Left renal cortex interstitium (tissue), 4 donors: Measurements from ENCODE around the gene PTP4A2. TPM values are rescaled to one million over a fixed set of nuclear protein-coding genes. Genes with fewer than 3 reads are reported as not detected.
"Not testable (repeated sequence)": the region's sequence is repeated elsewhere in the genome, so short reads cannot be mapped to it uniquely, and the experiment has no call there.

Source experiments
- DNase-seq, 4 donors: peaks; one replicate each; pipeline ENCODE4 v3.0.0-alpha.2; 2013; ENCODE audit warnings: low read depth in 4 of 4, low spot score in 2 of 4, missing footprints in 1 of 4
- polyA plus RNA-seq, 4 donors: library from polyadenylated mRNA; unstranded; fragments of 120-200 nt; gene quantifications; one replicate each; pipeline ENCODE4 v1.2.1, GENCODE V29; 2013; ENCODE audit not compliant: insufficient read length in 4 of 4

Gene PTP4A2
- polyA plus RNA-seq, 4 donors: 164 to 238 (median 225) TPM

GRCh38 chr1:31895474-31896198, 42.5 kb downstream of the PTP4A2 start:
- DNase-seq: not testable (repeated sequence)

DNA sequence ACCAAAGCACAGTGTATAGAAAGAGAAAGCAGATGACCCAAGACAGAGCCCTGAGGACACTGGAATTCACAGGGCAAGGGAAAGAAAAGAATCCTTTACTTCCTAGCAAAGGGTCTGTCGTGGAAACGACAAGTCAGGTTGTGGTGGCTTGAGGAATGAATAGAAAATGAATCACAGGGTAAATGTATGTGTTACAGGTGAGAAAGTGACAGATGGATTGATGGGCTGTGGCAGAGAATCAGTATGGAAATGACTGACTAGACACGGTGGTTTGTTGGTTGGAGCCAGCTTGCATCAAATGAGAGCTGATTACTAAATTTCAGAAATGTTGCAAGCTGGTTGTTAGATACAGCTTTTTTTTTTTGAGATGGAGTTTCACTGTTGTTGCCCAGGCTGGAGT, 46.9 kb downstream of the PTP4A2 start:
- no peak for DNase-seq

DNA sequence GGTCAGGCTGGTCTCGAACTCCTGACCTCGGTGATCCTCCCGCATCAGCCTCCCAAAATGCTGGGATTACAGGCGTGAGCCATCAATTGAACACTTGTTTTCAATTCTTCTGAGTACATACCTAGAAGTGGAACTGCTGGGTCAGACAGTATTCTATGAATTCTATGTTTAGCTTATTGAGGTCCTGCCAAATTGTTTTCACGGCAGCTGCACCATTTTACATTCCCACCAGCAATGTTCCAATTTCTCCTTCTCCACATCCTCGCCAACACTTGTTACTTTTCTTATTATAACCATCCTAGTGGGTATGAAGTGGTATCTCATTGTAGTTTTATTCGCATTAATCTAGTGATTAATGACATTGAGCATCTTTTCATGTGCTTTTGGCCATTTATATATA, 49.9 kb downstream of the PTP4A2 start:
- DNase-seq: no peak

- DNase-seq: no peak
These were observed 51.3 kb downstream of the PTP4A2 start for GRCh38 chr1:31886866-31887265.

DNA sequence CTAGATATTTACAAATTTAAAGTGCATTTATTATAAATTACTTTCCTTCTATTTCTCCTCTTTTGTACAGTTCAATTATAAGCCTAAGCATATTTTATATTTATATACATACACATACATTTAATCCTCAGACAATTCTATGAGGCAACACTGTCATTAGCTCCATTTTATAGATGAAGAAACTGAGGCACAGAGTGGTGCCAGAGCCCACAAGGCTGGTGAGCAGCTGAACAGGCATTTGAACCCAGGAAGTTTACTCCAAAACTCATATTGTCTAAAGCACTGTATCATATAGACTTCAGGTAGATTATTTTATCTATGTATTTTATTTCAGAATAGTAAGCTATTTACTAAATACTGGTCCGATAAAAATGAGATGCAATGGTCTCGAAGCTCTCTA, 52.3 kb downstream of the PTP4A2 start:
- no peak for DNase-seq

GRCh38 chr1:31883357-31883942, 54.7 kb downstream of the PTP4A2 start:
- DNase-seq: no peak

GRCh38 chr1:31881688-31882000, 56.5 kb downstream of the PTP4A2 start:
- DNase-seq: no peak

- no peak for DNase-seq
These were observed 57.0 kb downstream of the PTP4A2 start for GRCh38 chr1:31880957-31881687.

DNA sequence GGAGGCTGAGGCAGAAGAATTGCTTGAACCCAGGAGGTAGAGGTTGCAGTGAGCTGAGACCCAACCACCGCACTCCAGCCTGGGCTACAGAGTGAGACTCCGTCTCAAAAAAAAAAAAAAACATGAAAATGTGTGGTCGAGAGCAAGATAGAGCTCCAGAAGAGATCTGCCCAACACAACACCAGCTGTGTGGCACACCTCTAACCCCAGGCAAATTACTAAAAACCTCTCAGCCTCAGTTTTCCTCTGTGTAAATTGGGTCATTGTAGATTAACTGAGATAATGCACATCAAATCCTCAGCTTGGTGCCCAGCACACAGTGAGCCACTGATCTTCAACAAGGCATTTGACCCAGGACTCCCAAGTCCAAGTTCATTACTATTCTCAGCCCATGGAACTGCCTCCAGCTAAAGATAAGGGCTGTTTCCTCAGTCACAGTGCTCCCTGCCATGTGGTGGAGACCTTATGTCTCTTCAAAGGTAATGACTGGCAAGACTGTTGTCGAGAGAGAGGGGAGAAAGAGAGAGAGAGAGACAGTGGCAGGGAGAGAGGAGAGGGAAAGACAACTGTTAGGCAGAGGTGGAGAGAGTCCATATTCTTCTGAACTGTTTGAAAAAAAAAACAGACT, 58.1 kb downstream of the PTP4A2 start:
- no peak for DNase-seq

GRCh38 chr1:31878058-31878457, 60.1 kb downstream of the PTP4A2 start:
- no peak for DNase-seq

- DNase-seq: no peak
These were observed 60.6 kb downstream of the PTP4A2 start for GRCh38 chr1:31877544-31877943.

DNA sequence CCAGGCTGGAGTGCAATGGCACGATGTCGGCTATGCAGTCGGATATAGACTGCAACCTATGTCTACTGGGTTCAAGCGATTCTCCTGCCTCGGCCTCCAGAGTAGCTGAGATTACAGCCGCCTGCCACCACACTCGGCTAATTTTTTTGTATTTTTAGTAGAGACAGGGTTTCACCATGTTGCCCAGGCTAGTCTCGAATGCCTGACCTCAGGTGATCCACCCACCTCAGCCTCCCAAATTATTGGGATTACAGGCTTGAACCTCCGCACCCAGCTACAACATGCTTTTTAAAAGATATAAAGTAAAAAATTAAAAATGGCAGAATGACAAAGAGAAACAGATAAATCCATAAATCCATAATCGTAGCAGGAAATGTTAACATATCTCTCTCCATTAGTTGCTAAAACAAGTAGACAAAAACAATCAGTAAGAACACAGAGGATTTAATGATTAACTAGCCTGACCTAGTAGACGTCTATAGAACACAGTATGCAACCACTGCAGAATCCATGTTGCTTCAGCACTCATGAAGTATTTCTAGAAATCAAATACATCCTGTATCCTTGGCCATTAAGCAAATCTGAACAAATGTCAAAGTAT, 62.4 kb downstream of the PTP4A2 start:
- no peak for DNase-seq

DNA sequence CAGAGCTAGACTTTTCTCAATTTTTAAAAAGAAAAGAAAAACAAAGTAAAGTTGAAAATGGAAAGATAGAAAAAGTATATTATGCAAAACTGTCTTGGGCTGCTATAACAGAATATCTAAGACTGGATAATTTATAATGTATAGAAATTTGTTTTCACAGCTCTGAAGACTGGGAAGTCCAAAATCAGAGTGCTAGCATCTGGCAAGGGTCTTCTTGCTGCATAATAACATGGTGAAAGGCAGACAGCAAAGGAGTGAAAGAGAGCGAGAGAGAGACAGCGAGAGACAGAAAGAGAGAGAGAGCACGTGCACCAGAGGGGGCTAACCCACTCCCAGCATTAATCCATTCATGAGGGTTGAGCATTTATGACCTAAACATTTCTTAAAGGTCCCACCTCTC, 63.2 kb downstream of the PTP4A2 start:
- DNase-seq: no peak

- DNase-seq: no peak
These were observed 65.2 kb downstream of the PTP4A2 start for GRCh38 chr1:31872658-31873636.

DNA sequence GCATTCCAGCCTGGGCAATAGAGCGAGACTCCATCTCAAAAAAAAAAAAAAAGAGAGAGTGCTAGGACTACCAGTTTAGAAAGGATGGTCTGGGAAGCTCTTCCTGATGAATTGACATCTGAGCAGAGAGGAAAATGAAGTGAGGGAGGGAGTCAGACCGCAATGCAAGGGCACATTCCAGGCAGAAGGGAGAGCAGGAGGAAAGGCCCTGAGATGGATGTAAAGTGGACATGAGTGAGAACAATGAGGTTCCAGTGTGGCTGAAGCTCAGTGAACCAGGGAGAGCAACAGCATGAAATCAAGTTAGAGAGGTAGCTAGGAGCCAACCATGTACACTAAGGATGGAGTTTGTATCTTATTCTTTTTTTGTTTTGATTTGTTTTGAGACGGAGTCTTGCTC, 66.5 kb downstream of the PTP4A2 start:
- DNase-seq: no peak

DNA sequence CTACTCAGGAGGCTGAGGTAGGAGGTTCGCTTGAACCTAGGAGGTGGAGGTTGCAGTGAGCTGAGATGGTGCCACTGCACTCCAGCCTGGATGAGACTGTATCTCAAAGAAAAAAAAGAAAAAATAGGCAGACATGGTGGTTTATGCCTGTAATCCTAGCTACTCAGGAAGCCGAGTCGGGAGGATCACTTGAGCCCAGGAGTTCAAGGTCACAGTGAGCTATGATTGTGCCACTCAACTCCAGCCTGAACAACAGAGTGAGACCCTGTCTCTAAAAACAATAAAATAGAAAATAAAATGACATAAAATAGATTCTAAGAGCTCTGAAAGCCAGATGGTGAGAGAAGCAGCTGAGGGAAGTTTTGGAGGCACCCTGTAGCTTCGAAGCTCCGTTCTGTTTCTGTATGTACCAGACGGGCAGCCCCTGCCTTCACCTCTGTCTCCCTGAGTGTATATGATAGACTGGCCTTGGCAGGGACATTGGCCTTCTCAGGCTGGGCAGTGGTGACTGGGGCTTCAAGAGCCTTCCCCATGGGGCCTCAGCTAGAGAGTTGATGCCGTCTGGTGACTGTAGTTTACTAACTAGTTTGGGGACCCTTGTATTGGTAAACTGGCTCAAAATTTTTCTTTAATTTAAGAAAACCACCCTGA, 68.0 kb downstream of the PTP4A2 start:
- DNase-seq: no peak

GRCh38 chr1:31869449-31869848, 68.7 kb downstream of the PTP4A2 start:
- no peak for DNase-seq

GRCh38 chr1:31868862-31869261, 69.3 kb downstream of the PTP4A2 start:
- DNase-seq: no peak

GRCh38 chr1:31867546-31867945, 70.6 kb downstream of the PTP4A2 start:
- no peak for DNase-seq
